Bone marrow (tissue), 2 donors: Measurements from ENCODE around the gene SLC25A21.
"Not testable (repeated sequence)": the region's sequence is repeated elsewhere in the genome, so short reads cannot be mapped to it uniquely, and the experiment has no call there.

Experiments used
- DNase-seq, 2 donors: peaks; one replicate each; lab custom pipeline; 2025; lab: John Stamatoyannopoulos, UW

The SLC25A21 gene

DNA sequence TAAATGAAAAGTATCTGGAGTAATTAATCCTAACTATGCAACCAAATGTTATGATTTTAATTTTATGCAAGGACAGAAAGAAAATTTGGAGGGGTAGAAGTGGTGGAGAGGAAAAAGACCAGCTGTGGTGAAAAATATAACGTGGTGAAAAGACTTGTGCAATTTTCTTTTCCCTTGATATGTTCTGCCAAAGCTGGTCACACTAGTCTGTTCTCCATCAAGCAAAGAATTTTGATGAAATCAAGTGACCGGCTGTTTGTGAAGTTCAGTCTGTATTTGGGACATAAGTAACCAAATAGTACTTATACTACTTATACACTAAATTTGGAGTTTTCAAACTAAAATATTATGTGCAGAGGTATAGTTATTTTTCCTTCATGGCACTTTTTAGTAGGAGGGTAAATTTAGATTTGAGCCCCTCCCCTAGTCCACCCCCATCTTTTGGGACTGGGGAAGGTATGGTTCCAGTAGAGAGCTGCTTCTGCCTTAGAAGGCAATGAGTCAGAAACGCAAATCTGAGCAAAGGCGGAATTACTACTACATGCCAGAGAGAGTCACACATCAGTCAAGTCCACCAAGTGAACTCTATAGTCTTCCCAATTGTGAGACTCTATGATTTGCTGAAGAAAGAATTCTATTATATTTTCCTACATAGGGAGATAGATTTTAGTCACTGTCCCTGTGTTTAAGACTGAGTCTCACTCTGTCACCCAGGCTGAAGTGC, 229.7 kb downstream of the SLC25A21 start:
- no peak for DNase-seq

DNA sequence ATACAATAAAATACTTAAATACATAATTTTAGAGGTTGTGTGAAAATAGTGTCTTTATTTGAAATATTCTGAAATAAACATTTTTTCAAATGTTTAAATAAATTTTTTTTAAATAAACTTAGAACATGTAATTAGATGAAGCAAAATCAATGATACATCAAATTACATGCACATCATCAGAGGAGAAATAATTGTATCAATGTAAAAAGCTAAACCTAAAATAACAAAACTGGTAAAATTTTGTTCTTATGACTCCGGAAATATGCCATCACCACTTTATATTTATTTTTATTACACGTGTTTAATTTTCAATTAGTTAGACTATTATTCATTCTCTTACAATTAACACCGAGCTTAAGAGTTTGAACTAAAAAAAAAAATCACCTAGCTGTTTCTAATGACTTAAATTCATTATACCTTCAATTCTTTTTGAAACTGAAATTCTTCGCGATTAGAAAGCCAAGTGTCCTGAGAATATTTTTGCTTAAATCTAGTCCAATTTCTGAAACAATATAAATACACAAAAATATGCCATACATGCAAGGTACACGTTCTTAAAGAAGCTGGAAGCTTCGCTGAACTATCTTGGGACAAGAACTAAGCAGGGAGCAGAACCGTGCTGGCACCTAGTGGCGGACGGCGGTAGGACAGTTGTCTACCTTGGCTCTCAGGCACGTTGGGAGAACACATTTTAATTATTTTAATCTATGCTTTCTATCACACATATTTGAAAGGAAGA, 230.5 kb downstream of the SLC25A21 start:
- DNase-seq = peak in 1 of 2 donors; percentile 5

DNA sequence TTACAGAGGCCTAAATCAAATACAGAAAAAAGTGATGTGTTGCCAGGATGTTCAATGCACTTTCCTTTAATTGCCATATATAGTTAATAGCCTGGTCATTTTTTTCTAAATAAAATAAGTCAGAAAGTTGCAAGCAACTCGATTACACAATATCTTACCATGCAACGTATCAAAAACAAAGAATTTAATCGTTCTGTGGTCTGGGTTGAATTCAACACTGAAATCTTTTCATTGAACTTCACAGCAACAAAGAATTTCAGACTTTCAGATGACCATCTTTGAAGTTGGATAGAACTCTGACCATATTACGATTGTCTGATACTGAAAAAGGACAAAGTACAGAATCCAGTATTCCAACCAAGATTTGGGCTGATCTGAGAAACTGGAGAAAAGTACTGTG, 231.9 kb downstream of the SLC25A21 start:
- no peak for DNase-seq

DNA sequence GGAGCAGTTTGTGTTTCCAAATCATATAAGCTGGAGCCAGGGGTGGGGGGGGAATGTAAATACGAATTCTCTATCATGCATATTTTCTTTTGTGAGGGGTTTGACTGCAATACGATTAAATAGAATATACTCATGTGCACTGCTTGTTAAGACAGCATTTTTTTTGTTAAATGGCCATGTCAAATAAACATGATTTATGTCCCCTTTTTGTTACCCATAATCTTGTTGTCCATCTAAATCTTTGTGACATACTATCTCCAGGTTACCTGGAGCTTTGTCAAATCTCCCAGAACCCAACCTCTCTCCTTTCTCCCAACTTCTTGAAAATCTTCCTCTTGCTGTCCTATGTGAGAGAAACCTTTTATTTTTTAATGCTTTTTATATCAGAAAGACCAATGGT, 233.1 kb downstream of the SLC25A21 start:
- no peak for DNase-seq

DNA sequence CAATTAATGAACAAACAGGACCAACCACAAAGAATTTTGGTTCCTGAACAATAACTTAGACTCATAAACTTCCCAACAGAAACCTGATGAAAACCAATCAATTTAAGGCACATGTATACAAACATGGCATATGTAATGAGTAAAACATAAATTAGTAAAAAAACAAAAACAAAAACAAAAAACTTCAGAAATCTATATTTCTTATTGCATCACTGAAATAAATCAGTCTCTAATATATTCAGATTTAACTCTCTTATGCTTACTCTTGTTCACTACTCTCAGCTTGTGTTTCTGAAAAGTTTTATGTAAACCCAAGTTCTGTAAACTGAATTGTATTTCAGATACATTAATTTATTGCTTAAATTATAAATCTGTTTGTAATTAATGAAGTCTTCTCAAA, 233.7 kb downstream of the SLC25A21 start:
- no peak for DNase-seq

DNA sequence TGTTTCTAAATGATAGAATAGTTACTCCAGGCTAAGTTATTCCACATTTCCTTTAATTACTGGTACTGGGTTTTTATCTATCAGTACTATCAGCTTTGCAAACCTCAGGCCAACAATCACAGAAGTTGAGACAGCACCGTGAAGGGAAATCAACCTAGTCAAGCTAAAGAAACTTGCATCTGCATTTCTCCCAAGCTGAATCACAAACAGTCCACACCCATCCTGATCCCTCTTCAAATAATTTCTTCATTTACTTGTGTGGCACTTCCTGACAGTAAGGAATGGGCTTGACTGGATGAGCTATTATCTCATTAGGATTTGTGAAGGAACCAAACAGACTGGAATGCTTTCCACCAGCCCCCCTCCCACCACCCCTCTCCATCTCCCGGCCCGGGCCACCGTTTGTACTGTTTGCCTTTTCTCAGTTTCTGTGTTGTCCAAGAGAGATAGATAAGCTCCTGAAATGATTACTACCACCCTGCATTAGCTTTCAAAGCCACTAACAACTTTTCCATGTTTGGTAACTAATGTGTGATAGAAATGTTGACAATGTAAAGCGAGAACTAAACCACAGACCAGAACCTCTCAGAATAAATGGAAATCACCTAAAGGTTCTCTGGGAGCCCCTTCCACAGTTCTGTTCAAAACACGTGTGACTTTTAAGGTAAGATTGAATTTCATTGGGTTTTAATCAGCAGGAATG, 236.3 kb downstream of the SLC25A21 start:
- no peak for DNase-seq

GRCh38 chr14:36934304-36934703, 238.1 kb downstream of the SLC25A21 start:
- no peak for DNase-seq

- DNase-seq = no peak
These were observed 240.6 kb downstream of the SLC25A21 start for GRCh38 chr14:36931791-36932190.

- no peak for DNase-seq
These were observed 244.0 kb downstream of the SLC25A21 start for GRCh38 chr14:36928432-36928831.

GRCh38 chr14:36925094-36925493, 247.3 kb downstream of the SLC25A21 start:
- DNase-seq = no peak

- DNase-seq = no peak
These were observed 255.7 kb downstream of the SLC25A21 start for GRCh38 chr14:36916668-36917067.

- DNase-seq = no peak
These were observed 257.3 kb downstream of the SLC25A21 start for GRCh38 chr14:36915081-36915480.

GRCh38 chr14:36910578-36910977, 261.8 kb downstream of the SLC25A21 start:
- no peak for DNase-seq

- no peak for DNase-seq
These were observed 267.0 kb downstream of the SLC25A21 start for GRCh38 chr14:36905272-36905888.

- DNase-seq = no peak
These were observed 270.5 kb downstream of the SLC25A21 start for GRCh38 chr14:36901861-36902260.

DNA sequence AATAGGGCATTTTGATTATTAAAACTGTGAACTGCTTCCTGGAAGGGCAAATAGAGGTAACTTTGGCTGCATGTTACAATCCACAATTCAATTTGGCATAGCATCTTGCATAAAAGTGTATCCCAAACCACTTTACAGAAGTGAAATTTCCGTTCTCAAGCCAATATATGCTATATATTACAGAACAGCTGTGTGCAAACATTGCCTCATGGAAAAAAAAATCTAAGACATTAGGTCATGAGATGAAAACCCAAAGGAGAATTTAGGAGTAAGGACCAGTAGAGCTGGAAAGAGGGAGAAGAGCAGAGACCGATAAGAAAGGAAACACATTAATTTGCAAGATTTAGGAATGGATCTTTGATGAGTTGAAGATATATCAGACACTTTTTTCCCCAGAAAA, 271.6 kb downstream of the SLC25A21 start:
- DNase-seq = no peak

GRCh38 chr14:36896300-36896699, 276.1 kb downstream of the SLC25A21 start:
- not testable (repeated sequence) for DNase-seq

DNA sequence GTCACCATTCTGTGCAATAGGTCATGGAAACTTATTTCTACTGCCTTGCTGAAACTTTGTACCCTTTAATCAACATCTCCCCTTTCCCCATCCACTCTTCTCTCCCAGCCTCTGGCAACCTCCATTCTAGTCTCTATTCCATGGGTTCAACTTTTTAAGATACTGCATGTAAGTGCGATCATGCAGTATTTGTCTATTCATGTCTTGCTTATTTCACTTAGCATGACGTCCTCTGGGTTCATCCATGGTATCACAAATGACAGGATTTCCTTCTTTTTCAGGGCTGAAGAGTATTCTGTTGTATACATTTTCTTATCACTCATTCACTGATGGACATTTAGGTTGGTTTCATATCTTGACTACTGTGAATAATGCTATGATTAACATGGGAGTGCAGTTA, 288.4 kb downstream of the SLC25A21 start:
- no peak for DNase-seq

DNA sequence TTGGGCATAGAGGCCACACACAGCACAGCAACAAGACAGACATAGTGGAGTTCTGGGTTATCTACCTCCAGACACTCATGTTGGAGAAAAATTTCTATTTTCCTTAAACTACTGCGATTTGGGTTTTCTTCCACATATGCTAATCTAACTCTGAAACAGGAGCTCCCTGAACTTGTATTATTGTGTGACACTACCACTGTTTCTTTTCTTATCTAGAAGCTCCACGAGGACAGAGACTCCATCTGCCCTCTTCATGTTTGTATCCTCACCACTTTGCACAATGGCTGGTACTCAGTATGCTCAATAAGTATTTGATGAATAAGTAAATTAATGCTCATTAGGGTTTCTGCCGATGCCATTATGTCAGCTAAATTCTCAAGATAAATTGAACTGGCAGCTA, 292.1 kb downstream of the SLC25A21 start:
- DNase-seq = no peak

GRCh38 chr14:36879558-36879957, 292.8 kb downstream of the SLC25A21 start:
- no peak for DNase-seq

GRCh38 chr14:36874396-36875138, 297.8 kb downstream of the SLC25A21 start:
- DNase-seq = no peak

DNA sequence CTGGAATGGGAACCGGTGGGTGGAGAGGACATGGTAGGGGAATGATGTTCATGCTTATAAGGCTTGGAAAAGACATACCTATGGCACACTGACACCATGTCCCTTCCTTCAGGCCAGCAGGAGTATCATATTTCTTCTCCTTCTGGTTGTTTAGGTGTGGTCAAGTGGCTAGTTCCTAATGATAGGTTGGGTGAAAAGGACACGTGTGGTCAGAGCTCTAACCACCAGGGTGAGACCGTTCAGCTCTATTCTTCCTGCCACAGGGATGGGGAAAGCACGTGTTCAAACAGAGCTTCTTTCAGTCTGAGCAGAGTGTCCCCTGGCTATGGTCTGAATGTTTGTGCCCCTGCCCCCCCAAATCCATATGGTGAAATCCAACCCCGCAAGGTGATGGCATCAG, 301.6 kb downstream of the SLC25A21 start:
- no peak for DNase-seq
